ENCODE results near the gene RAB40AL.

The RAB40AL gene

GRCh38 chrX:102985192-102985591, 48.1 kb downstream of the RAB40AL start:
- ATAC-seq = no peak

All from activated CD4-positive, CD25-positive, alpha-beta regulatory T cell treated with anti-CD3 and anti-CD28 coated beads, Interleukin-2, amount 50 U/mL, for 24 hours (primary cell).